Measurements from ENCODE around the gene ADAMTS16.

Gene ADAMTS16

DNA sequence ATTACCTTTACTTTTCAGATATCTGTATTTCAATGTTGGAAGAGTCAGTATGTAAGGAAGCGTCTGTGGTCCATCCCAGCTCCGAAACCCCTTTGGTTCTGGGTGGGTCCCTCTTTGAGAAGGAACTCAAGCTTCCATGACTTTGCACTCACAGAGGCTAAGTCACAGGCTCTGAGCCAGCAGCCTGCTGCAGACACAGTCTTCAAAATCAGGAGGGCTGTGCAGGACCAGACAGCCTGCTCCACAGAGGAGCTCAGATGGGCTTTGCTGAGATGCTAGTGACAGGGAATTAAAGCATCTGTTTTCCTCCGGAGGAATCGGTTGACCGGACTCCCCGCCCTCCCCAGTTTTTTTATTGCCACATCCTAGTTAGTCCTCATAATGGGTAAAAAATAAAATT is 155.9 kb downstream of the ADAMTS16 start:
- TF ChIP-seq, protein P1, sequence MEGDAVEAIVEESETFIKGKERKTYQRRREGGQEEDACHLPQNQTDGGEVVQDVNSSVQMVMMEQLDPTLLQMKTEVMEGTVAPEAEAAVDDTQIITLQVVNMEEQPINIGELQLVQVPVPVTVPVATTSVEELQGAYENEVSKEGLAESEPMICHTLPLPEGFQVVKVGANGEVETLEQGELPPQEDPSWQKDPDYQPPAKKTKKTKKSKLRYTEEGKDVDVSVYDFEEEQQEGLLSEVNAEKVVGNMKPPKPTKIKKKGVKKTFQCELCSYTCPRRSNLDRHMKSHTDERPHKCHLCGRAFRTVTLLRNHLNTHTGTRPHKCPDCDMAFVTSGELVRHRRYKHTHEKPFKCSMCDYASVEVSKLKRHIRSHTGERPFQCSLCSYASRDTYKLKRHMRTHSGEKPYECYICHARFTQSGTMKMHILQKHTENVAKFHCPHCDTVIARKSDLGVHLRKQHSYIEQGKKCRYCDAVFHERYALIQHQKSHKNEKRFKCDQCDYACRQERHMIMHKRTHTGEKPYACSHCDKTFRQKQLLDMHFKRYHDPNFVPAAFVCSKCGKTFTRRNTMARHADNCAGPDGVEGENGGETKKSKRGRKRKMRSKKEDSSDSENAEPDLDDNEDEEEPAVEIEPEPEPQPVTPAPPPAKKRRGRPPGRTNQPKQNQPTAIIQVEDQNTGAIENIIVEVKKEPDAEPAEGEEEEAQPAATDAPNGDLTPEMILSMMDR (conservative IDR thresholded peaks at IDR 0.05; ENCODE audit: low read depth, low read length) = no peak
- Histone ChIP-seq H2AFZ (ENCODE audit: low read depth) (no peak overlapping the region), H3K4me1 (ENCODE audit: low read depth, poor library complexity, severe bottlenecking) (no peaks in the 10 kb centered on the region), H3K79me2 (ENCODE audit: insufficient read depth, low read depth) (no peaks in the 10 kb centered on the region), H3K27me3 (ENCODE audit: insufficient read depth, low read depth) (no peaks in the 10 kb centered on the region), H3K36me3 (ENCODE audit: insufficient read depth) (no peaks in the 10 kb centered on the region), H3K27ac (no peak overlapping the region), H3K4me2 (no peak overlapping the region), H3K4me3 (IDR thresholded peaks at IDR 0.05; ENCODE audit: insufficient read depth, low read depth, low read length) (no peak overlapping the region), H4K20me1 (ENCODE audit: insufficient read depth) (no peaks in the 10 kb centered on the region), H3K9ac (no peak overlapping the region)

- TF ChIP-seq, protein P1 (conservative IDR thresholded peaks at IDR 0.05; ENCODE audit: low read depth, low read length) = no peak
- Histone ChIP-seq H3K27me3 (ENCODE audit: insufficient read depth, low read depth) (no peaks in the 10 kb centered on the region), H3K4me3 (IDR thresholded peaks at IDR 0.05; ENCODE audit: insufficient read depth, low read depth, low read length) (no peak overlapping the region), H3K36me3 (ENCODE audit: insufficient read depth) (no peaks in the 10 kb centered on the region), H3K4me2 (no peak overlapping the region), H4K20me1 (ENCODE audit: insufficient read depth) (no peaks in the 10 kb centered on the region), H2AFZ (ENCODE audit: low read depth) (no peak overlapping the region), H3K79me2 (ENCODE audit: insufficient read depth, low read depth) (no peaks in the 10 kb centered on the region), H3K4me1 (ENCODE audit: low read depth, poor library complexity, severe bottlenecking) (no peaks in the 10 kb centered on the region), H3K27ac (no peak overlapping the region), H3K9ac (no peak overlapping the region)
Observed at GRCh38 chr5:5297432-5298067, 157.4 kb downstream of the ADAMTS16 start.

DNA sequence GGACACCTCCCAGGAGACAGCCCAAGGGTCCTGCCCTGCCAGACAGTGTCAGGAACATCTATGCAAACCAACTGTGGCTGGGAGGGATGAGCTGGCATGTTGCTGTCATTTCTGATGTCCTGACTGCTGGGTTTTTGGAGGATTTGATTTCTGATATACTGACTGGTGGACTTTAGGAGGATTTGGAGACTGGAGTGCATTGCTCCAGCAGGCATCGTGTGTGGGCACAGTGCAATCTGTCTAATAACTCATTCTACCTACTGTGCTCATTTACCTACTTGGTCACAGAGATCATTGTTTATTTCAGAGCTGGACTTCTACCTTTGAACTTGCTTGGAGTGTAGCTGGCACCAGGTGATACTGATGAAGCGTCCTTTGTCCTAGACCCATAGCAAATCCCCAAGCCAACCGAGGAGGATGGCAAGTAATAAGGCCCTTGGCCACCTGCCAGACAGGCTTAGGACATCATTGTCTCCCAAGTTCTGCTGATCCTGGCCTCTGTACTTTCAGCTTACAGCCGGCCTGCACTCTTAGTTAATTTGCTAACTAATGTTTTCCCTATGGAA is 158.0 kb downstream of the ADAMTS16 start:
- no peaks in the 10 kb centered on the region for H3K27me3 ChIP-seq (ENCODE audit: insufficient read depth, low read depth)
- no peak overlapping the region for H3K4me3 ChIP-seq (IDR thresholded peaks at IDR 0.05; ENCODE audit: insufficient read depth, low read depth, low read length)
- no peaks in the 10 kb centered on the region for H3K79me2 ChIP-seq (ENCODE audit: insufficient read depth, low read depth)
- no peaks in the 10 kb centered on the region for H4K20me1 ChIP-seq (ENCODE audit: insufficient read depth)
- H3K9ac ChIP-seq = no peak overlapping the region
- H3K36me3 ChIP-seq (ENCODE audit: insufficient read depth) = no peaks in the 10 kb centered on the region
- no peaks in the 10 kb centered on the region for H3K4me1 ChIP-seq (ENCODE audit: low read depth, poor library complexity, severe bottlenecking)
- H2AFZ ChIP-seq (ENCODE audit: low read depth) = no peak overlapping the region
- no peak overlapping the region for H3K27ac ChIP-seq
- TF ChIP-seq, protein P1 (conservative IDR thresholded peaks at IDR 0.05; ENCODE audit: low read depth, low read length) = no peak
- no peak overlapping the region for H3K4me2 ChIP-seq

- Histone ChIP-seq H4K20me1 (ENCODE audit: insufficient read depth) (no peaks in the 10 kb centered on the region), H3K27me3 (ENCODE audit: insufficient read depth, low read depth) (no peaks in the 10 kb centered on the region), H3K4me1 (ENCODE audit: low read depth, poor library complexity, severe bottlenecking) (no peaks in the 10 kb centered on the region), H3K27ac (no peak overlapping the region), H3K36me3 (ENCODE audit: insufficient read depth) (no peaks in the 10 kb centered on the region), H3K9ac (no peak overlapping the region), H3K4me3 (IDR thresholded peaks at IDR 0.05; ENCODE audit: insufficient read depth, low read depth, low read length) (no peak overlapping the region), H3K79me2 (ENCODE audit: insufficient read depth, low read depth) (no peaks in the 10 kb centered on the region), H3K4me2 (no peak overlapping the region), H2AFZ (ENCODE audit: low read depth) (no peak overlapping the region)
- TF ChIP-seq, protein P1 (conservative IDR thresholded peaks at IDR 0.05; ENCODE audit: low read depth, low read length) = no peak
Observed at GRCh38 chr5:5298841-5299541, 158.9 kb downstream of the ADAMTS16 start.

All from KMS-11 (cell line).